ENCODE data around the gene NATD1. TPM values are rescaled to one million over a fixed set of nuclear protein-coding genes. Genes with fewer than 3 reads are reported as not detected.

The NATD1 gene
- total RNA-seq, 1 experiment from 2014 or later, result 3.1 TPM

DNA sequence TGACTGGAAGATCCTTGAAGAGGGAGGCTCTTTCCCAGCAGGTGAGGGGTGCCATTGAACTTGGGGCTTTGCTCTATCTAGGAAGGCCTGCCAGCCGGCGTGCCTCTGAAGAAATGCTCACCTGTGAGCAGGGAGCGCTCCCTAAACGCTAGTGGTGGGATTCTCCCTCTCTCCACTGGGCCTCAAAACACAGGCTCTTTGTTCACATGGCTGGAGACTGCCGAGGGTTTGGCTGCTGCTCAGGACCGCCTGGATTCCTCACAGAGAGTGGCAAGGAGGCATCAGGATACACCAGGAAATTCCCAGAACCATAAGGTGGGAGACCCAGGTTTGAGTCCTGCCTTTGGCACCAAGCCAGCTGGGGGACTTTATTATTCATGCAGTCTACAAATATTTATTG lies 21.7 kb downstream of the NATD1 start:
- TF ChIP-seq ZFX (IDR thresholded peaks at IDR 0.05) (no peak), TCF7L2 (IDR thresholded peaks at IDR 0.05; ENCODE audit: borderline replicate concordance, extremely low read depth, insufficient read depth, insufficient read length) (no peak), CBX3 (IDR thresholded peaks at IDR 0.05; ENCODE audit: low read depth) (no peak), ELF1 (IDR thresholded peaks at IDR 0.05; ENCODE audit: borderline replicate concordance, low read depth) (no peak), EZH2phosphoT487 (IDR thresholded peaks at IDR 0.05; ENCODE audit: borderline replicate concordance) (no peak)
- TF ChIP-seq, protein P1, sequence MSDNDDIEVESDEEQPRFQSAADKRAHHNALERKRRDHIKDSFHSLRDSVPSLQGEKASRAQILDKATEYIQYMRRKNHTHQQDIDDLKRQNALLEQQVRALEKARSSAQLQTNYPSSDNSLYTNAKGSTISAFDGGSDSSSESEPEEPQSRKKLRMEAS (IDR thresholded peaks at IDR 0.05), result no peak
- TF ChIP-seq, protein P2, sequence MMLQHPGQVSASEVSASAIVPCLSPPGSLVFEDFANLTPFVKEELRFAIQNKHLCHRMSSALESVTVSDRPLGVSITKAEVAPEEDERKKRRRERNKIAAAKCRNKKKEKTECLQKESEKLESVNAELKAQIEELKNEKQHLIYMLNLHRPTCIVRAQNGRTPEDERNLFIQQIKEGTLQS (IDR thresholded peaks at IDR 0.05), result no peak
- TF ChIP-seq, protein P3, sequence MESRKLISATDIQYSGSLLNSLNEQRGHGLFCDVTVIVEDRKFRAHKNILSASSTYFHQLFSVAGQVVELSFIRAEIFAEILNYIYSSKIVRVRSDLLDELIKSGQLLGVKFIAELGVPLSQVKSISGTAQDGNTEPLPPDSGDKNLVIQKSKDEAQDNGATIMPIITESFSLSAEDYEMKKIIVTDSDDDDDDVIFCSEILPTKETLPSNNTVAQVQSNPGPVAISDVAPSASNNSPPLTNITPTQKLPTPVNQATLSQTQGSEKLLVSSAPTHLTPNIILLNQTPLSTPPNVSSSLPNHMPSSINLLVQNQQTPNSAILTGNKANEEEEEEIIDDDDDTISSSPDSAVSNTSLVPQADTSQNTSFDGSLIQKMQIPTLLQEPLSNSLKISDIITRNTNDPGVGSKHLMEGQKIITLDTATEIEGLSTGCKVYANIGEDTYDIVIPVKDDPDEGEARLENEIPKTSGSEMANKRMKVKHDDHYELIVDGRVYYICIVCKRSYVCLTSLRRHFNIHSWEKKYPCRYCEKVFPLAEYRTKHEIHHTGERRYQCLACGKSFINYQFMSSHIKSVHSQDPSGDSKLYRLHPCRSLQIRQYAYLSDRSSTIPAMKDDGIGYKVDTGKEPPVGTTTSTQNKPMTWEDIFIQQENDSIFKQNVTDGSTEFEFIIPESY (IDR thresholded peaks at IDR 0.05; ENCODE audit: extremely low read depth, insufficient replicate concordance, low read length), result no peak
- intact Hi-C loops (cut with micrococcal nuclease), result no loop called here
- Histone ChIP-seq H4K20me1 (ENCODE audit: insufficient read depth) (no peaks in the 10 kb centered on the region), H3K27ac (ENCODE audit: low read depth, low read length) (no peak overlapping the region), H3K9me2 (ENCODE audit: insufficient read depth) (no peaks in the 10 kb centered on the region), H3K9ac (ENCODE audit: low read length) (no peak overlapping the region), H3K4me1 (ENCODE audit: control insufficient read depth in 1 of 2, insufficient read depth in 2 of 2, low read length in 2 of 2) (no peaks in the 10 kb centered on the region), H3K27me3 (ENCODE audit: insufficient read depth, low read length) (no peaks in the 10 kb centered on the region), H3K9me3 (ENCODE audit: control insufficient read depth in 1 of 2, insufficient read depth in 1 of 2, low read depth in 1 of 2, low read length in 2 of 2) (no peaks in the 10 kb centered on the region), H3K4me2 (ENCODE audit: low read length) (no peak overlapping the region), H3K4me3 (replicated peaks in 1 of 2; ENCODE audit: low read depth in 1 of 2, low read length in 2 of 2) (no peak overlapping the region), H2AFZ (ENCODE audit: low read depth, low read length, poor library complexity, severe bottlenecking) (no peak overlapping the region), H3K36me3 (ENCODE audit: control insufficient read depth in 1 of 2, insufficient read depth in 2 of 2, low read length in 2 of 2) (no peaks in the 10 kb centered on the region), H3K79me2 (ENCODE audit: insufficient read depth, low read length) (no peaks in the 10 kb centered on the region)
- ATAC-seq (no peak), DNase-seq (ENCODE audit: low read depth, low spot score) (no peak)
- CTCF ChIA-PET, result no interaction called here
- POLR2A ChIA-PET, result no interaction called here
- no TSS peak for BruUV-seq (replicated peaks)
- RAD21 ChIA-PET (ENCODE audit: low non-redundant PET in 1 of 2, low total read pairs in 2 of 2, uncharacterized antibody in 2 of 2, unreplicated experiment in 2 of 2), result no interaction called here
